M059J (cell line): Measurements from ENCODE around the gene ADAP1. TPM values are rescaled to one million over a fixed set of nuclear protein-coding genes. Genes with fewer than 3 reads are reported as not detected.
A peak's percentile ranks its signal among the peaks of the same experiment; 100 is the strongest.

ENCODE experiments used
- DNase-seq: peaks from one replicate; pipeline ENCODE4 v3.0.0-alpha.2; 2012; ENCODE audit warnings: low read depth
- total RNA-seq: library from RNA; depleted of rRNA; stranded (reverse); fragments of >200 nt; shearing (Covaris generic); gene quantifications from 2 replicates; pipeline ENCODE4 v1.2.3, GENCODE V29; 2014

Gene ADAP1
- total RNA-seq, 1 experiment from 2014 or later, result 0.84 TPM

DNA sequence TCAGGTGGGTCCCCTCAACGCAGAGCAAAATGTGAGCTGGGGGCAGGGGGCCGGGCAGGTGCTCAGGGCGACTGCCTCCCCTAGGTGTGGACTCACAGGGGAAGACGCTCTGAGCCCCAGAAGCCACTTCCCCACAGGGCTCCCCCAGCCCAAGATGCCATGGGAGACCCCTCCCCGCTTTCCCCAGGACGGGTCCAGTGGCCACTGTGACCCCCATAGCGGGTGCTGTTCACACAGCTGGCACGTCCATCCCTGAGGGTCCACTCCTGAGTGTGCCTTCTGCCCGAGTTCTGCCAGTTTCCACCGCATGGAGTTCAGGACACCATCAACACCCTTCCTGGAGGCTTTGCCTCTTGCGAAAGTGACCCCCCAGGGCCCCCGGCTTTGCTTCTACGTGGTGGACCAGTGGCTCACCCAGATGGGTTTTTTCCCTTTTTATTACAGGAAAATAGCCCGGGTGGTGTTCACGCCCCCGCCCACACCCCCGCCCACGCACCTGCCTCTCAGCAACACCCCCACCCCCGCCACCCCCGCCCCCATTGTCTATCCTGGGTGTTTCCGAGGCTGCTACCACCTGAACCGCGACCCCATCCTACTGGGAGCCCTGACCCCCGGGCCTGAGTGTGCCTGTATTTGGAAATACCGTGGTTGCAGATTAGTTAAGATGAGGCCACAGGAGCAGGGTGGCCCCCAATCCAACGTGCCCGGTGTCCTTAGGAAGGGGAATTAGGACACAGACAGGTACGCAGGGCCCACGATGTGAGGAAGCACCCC lies 32.0 kb downstream of the ADAP1 start:
- no peak for DNase-seq

DNA sequence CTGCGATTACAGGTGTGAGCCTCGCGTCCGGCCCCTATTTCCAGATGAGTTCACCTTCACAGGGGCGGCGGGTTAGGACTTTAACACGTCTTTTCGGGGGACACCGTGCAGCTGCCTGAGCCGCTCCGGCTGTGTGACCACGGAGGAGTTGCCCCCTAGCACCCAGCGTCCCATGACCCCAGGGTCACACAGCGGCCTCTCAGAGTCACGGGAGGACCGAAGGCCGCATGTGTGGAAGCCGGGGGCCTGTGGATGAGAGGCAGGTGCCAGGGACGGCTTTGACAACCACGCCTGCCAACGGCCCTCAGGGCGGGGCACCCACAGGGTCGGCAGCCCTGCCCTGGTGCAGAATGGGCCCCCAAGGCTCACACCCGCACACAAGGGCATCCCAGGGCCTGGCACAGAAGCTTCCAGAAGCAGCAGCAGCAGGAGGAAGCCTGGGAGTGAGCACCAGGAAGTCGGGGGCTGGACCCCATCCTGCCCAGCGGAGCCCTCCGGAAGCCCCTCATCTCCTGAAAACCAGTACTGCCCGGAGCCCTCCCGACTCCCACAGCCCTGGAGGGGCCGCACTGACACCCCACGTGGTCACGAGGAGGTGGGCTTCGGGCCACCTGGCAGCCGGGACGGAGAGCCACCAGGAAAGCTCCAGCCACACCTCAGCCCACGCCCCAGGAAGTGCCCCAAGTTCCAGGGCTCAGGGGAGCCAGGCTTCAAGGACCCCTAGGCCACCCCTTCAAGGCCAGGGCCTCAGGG lies 32.7 kb downstream of the ADAP1 start:
- no peak for DNase-seq

DNA sequence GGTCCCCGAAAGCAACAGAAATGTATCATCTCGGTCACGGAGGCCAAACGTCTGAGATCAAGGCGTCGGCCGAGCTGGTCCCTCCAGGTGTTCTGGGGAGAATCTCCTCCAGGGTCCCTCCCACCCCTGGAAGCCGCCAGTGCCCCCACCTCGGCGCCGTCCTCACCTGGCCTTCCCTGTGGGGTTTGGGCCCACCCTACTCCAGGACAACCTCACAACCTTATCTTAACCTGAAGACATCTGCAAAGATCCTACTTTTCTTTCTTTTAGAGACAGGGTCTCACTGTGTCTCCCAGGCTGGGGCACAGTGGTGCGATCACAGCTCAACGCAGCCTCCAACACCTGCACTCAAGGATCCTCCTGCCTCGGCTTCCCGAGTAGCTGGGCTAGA lies 33.4 kb downstream of the ADAP1 start:
- no peak for DNase-seq

DNA sequence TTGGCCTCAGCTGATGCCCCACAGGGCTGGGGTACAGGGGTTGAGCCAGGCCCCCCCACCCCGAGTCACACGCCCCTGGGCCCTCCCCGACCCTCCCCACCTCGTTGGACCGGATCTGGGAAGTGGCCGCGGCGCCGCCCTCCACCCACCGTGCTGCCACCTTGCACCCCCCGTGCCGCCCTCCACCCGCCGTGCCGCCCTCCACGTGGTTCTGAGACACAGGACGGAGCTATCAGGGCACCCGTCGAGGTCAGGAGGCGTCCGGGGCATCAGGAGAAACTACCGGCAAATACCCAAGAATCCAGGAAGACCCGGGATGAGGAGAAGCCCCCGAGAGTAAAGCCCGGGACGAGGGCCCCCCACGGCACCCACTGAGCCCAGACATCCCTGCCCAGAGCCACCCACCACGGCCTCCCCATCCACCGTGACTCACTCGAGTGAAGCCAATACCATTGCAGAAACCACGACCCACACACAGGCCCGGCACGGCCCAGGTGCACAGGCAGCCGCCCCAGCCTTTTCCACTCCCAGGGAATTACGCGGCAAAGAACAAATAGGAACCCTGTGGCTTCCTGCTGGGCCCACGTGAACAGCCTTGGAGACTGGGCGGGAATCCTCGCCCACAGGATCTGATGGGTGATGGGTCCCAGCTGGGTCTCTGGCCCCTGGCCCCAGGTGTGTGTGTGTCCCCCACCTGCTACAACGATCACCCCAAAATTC lies 34.0 kb downstream of the ADAP1 start:
- DNase-seq, result no peak

DNA sequence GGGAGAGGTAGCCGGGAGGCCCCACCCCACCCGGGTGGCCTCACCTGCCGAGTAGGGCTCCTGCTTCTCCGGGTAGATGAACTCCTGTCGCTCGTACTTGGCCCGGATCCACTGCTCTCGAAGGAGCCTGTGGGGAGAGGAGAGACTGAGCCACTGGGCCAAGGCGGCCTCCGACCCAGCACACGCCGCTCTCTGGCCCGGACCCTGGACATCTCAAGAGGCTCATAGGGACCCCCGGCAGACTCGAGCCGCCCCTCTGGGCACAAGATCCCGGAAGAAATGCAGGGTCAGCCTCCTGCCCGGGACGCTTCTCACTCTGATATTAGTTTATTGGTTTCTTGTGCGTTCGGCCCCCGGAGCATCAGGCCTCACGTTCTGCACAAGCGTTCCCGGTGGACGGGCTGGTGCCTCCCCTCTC lies 34.5 kb downstream of the ADAP1 start:
- no peak for DNase-seq

DNA sequence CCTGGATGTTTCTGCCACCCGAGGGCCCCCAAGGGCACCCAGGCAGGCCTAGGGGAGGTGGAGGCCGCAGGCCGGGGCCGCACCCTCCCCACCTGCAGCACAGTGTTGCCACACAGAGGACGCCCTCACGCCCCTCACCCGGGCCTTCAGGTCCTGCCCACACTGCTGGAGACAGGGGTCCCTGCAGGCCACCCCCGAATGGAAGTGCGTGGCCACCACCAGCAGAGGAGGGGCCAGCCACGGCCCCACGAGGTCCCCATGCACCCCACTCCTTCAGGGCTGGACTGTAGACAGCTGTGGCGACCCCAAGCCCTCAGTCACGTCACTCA lies 35.4 kb downstream of the ADAP1 start:
- no peak for DNase-seq

DNA sequence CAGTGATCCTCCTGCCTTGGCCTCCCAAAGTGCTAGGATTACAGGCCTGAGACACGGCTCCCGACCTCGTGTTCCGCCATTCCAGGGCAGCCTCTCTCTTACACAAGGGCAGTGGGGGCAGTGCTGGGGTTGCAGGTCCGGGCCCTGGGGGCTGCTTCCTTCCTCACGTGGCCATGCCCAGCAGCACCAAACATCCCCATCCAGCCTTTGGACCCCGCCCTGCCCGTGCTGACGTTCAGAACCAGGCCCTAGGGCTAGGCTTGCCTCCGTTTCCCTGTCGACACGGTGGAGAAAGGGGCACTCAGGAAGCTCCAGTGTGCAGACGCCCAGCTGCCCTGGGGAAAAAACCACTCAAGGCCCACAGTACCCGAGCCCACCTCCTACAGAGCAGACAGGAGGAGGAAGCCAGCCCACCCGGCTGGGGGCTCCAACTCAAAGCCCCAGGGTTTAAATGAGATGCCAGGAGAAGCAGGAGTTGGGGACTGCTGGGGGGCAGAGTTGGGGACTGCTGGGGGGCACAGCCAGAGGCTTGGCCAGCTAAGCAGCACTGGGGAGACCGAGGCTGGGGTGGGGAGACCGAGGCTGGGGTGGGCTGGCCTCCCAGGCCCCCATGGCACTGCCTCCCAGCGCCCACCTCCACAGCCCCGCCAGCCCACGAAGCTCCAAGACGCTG lies 35.9 kb downstream of the ADAP1 start:
- no peak for DNase-seq

DNA sequence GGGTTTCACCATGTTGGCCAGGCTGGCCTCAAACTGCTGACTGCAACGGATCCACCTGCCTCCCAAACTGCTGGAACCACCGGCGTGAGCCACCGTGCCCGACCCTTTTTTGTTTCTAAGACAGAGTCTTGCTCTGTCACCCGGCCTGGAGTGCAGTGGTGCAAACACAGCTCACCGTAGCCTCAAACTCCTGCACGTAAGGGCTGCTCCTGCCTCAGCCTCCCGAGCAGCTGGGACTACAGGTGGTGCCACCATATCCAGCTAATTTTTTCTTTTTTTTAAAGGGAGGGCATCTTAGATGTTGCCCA lies 36.4 kb downstream of the ADAP1 start:
- DNase-seq, result no peak

DNA sequence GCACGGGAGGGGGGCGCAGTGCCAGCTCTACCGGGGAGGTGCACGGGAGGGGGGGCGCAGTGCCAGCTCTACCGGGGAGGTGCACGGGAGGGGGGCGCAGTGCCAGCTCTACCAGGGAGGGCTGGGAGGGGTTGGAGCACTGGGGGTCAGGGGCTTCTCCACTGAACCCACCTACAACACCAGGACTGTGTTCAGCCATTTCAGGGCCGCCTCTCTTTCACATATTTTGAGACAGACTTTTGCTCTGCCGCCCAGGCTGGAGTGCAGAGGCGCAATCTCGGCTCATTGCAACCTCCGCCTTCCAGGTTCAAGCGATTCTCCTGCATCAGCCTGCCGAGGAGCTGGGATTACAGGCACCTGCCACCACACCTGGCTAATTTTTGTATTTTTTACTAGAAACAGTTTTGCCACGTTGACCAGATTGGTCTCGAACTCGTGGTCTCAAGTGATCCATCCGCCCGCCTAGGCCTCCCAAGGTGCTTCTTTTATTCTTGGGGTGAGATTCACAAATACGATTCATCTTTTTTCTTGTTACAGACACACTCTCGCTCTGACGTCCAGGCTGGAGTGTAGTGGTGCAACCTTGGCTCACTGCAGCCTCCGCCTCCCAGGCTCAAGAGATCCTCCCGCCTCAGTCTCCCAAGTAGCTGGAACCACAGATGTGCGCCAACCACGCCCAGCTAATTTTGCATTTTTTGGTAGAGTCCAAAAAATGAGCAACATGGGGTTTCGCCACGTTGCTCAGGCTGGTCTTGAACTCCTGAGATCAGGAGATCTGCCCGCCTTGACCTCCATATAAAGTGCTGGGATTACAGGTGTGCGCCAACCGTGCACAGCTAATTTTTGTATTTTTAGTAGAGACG lies 37.0 kb downstream of the ADAP1 start:
- DNase-seq, result no peak

DNA sequence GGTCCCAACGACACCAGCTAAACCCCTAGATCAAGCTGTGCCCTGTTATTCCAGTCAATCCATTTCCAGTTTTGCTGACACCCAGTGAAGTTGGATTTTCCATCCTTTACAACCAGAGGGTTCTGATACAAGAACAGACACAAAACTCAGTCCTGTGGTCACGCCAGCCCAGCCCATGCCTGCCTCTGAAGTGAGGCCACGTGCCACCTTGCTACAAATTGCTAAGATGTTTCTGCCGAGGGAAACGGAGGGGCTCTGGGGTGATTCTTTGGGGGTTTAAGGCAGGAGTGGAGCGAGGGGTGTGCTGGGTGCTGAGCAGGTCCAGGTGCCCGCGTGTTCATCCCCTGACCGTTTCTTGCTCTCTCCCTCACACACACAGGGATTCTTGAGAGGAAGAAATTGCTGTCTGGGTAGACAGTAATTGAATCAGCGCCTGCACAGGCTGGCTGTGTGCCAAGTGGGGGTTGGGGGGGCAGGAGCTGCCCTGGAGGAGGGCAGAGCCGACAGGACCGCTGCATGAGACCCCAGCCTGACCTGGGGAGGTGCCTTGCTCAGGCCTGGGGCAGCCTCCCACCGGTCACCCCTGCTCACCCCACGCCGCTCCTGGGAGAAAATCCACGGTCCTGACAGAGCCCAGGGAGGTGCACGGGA lies 38.1 kb downstream of the ADAP1 start:
- peak; percentile 27 for DNase-seq

DNA sequence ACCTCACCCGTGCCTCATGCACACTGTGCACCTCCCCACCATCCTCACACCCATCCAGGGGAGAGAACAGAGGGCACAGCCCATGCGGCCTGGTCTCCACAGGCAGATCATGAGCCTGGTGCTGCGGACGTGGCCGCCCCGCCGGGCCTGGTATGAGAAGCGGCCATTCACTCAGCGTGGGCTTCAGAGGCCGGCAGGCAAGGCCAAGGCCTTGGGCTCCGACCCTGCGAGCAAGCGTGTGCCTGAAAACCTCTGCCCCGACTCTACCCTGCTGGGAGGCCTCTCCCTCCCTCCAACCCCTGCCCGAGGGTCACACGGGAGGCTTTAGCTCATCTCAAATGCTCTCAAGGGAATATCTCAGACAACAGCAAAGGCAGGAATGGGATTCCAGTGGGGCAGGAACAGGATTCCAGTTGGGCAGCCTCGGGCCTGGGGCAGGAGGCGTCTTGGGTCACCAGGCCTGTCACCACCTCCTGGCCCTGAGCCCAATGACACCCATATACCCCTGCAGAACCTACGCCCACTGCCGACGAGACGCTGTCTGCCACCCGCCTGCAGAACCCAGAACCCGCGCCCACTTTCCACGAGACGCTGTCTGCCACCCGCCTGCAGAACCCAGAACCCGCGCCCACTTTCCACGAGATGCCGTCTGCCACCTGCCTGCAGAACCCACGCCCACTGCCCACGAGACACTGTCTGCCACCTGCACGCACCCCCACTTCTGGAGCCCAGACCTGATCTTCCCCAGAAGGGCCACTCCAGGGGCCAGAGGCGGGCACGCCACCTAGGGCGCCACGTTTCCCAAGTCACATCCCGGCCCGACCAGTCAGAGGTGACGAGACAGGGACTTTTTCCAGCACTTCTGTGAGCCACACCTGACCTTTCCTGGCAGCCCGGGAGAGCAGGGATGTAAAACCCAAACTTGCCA lies 38.9 kb downstream of the ADAP1 start:
- no peak for DNase-seq

DNA sequence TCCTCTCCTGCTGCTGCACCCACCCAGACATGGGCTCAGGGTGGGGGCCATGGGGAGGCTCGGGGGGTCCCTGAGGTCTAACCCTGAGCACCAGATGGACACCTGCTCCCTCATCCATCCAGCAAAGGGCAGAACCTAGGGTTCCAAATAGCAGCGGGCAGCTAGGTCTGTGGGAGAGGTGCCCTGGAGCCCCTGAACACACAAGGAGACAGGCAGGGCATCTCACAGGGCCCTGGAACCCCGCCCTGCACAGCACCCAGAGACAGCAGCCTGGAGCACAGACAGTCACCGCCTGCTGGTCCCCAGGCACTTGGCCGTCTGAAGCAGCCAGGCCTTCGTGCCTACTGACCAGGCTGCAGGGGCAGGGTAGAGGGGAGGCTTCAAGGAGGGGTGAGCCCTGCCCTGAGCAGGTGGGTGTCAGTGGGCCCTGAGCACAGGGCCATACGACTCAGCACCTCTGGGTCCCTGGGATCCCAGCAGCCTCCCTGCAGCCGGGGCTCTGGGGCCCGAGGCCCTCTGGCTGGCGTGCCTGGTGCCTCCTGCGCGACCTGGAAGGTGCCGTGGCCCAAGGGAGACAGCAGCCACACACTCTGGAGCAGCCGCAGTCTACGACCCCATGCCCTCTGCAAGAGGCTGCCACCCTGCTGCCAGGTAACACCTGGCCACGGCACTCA lies 39.8 kb downstream of the ADAP1 start:
- DNase-seq, result no peak

DNA sequence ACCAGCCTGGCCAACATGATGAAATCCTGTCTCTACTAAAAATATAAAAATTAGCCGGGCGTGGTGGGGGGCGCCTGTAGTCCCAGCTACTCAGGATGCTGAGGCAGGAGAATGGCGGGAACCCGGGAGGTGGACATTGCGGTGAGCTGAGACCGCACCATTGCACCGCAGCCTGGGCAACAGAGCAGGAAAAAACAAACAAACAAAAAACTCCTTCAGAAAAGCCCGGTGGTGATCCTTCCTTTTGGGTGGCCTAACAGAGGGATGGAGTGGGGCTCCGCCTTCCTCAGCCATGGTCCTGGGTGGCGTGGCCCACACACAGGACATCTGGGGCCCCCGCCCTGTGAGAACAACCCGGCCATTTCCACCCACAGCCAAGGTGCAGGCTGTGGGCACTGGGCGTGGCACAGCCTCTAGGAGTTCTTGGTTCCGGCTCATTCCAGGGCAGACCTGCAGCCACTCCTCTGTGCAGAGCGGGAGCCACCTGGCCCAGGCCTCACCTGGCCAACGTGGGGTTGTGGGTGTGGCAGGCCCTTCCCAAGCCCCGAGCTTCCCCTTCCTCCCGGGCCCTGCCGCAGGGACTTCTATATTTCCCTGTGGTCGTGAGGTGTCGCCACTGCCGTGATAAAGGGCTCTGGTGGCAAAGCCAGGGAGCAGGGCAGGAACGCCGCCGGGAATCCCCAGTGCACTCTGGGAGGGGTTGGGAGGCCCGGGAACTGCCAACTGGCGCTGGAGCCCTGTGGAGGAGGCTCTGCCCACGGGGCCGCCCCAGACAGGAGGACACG lies 40.6 kb downstream of the ADAP1 start:
- peak; percentile 49 for DNase-seq

DNA sequence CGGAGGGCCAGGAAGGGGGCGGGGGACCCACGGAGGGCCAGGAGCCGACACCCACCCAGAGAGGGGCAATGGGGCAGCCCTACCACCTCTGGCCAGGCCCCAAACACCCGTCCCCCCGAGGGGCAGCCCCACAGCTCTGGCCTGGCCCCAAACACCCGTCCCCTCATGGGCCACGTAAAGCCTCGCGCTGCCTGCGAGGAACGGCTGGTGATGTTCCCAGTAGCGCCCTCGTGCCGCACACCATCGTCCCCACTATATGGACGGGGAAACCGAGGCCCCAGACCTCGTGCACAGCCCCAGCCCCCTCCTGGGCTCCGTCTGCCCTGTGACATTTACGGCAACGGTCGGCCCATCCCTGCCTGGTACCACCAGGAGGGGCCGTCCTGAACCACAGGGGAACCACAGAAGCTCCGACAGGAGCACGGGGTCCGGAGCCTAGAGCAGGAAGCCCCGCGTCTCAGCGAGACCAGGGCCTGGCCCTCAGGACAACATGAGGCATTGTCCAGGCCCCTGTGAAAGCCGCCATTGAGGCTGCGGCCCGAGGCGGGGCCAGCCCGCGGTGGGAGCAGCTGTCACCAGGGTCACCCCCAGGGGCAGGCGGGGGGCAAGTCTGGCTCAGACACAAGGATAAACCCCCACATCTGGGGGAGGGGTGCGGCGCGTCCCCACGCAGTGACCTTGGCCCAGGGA lies 42.5 kb downstream of the ADAP1 start:
- DNase-seq, result no peak

DNA sequence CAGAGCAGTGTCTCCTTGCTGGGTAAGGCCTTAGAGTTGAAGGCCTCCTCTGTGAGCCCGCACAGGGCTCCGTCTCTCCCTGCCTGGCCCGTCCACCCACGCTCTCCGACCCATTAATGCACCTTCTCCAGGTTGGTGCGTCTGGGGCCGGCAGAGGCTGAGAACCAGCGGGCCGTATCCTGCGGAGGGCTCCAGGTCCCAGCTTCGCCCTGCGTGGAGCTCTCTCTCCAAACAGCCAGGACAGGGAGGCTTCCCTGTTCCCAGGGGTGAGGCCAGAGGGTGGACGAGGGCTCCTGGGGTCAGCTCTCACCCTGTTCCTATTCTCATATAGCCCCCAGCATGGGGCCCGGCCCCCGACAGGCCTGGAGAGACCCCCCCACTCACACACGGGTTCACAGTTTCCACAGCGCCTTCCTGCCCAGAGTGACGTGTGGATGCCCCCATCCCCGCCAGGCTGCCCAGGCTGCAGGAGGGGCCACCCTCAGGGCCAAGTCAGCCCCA lies 43.5 kb downstream of the ADAP1 start:
- no peak for DNase-seq

DNA sequence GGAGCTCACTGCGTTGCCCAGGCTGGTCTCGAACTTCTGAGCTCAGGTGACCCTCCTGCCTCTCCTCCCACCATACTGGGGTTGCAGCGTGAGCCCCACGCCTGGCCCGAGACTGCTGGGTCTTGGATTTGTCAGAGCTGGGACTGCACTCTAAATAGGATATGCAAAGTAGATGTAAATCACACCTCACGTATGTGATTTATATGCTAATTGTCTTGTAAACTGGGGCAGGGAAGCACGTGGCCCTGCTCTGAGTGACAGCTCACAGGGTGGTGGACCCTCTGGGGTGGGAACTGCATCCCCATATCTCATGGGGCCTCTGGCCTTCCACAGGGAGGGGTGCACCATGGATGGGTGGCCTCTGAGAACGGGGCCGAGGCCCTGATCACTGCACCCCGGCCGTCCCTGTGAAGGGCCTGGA lies 44.0 kb downstream of the ADAP1 start:
- DNase-seq, result no peak
